A549 (cell line): ENCODE data around the gene EED. TPM values are rescaled to one million over a fixed set of nuclear protein-coding genes. Genes with fewer than 3 reads are reported as not detected.

ENCODE experiments used
- ATAC-seq, 2 experiments: fragments of 200-7000 bp in 1 of 2; fragments of >200 bp in 1 of 2; cut with Nextera tagmentation in 1 of 2; cut with Tn5 transposase in 1 of 2; 3 replicates each; pipeline versions ENCODE4 v1.8.0 to v1.9.1; 2018 to 2020; ENCODE audit warnings: mild to moderate bottlenecking in 1 of 2, moderate library complexity in 1 of 2
- CTCF ChIA-PET: fragments of 300-600 bp; sonication (Branson Sonifier 250); formaldehyde crosslinking; extraction: SDS; loops from one replicate; lab custom pipeline; 2021; ENCODE audit warnings: antibody characterized with exemption, inconsistent platforms; lab: Yijun Ruan, JAX
- POLR2A ChIA-PET: fragments of 350-600 bp; formaldehyde crosslinking; extraction: SDS; loops from one replicate; lab custom pipeline; 2021; ENCODE audit warnings: antibody characterized with exemption, inconsistent platforms; lab: Yijun Ruan, JAX
- DNase-seq, 2 experiments: peaks; one replicate each; pipeline versions ENCODE4 v3.0.0 to v3.0.0-alpha.2; 2011 to 2016; ENCODE audit warnings: low read depth in 1 of 2, low spot score in 1 of 2
- FAIRE-seq: peaks from 2 replicates; lab custom pipeline; 2011; peaks lifted over from hg19 to GRCh38; lab: Jason Lieb, UNC
- H3K27ac ChIP-seq, 2 experiments: fragments of >200 bp; sonication (Bioruptor Twin); formaldehyde crosslinking; 3 replicates each; pipeline ENCODE4 v1.5.1; 2016 to 2017
- H3K4me1 ChIP-seq: fragments of >200 bp; sonication (Bioruptor Twin); formaldehyde crosslinking; 3 replicates; pipeline ENCODE4 v1.6.1; 2016
- H3K4me2 ChIP-seq: fragments of >200 bp; sonication (Bioruptor Twin); formaldehyde crosslinking; 3 replicates; pipeline ENCODE4 v1.6.1; 2016
- H3K4me3 ChIP-seq: fragments of >200 bp; sonication (Bioruptor Twin); formaldehyde crosslinking; 3 replicates; pipeline ENCODE4 v1.5.1; 2016
- H3K9me3 ChIP-seq: fragments of >200 bp; sonication (Bioruptor Twin); formaldehyde crosslinking; 3 replicates; pipeline ENCODE4 v1.6.1; 2016
- BHLHE40 ChIP-seq: IDR thresholded peaks from 2 replicates; pipeline ENCODE4 v1.6.1; 2012; ENCODE audit warnings: low read depth, low read length, inconsistent platforms
- CBX8 ChIP-seq: fragments of 200-600 bp; sonication (generic); IDR thresholded peaks from 2 replicates; pipeline ENCODE4 v1.6.1; 2016
- EHF ChIP-seq: fragments of 250-450 bp; sonication (Bioruptor Pico); IDR thresholded peaks from 2 replicates; pipeline ENCODE4 v1.5.0; 2020; ENCODE audit warnings: mild to moderate bottlenecking
- EHMT2 ChIP-seq: fragments of 200-600 bp; sonication (generic); IDR thresholded peaks from 2 replicates; pipeline ENCODE4 v1.6.1; 2016; ENCODE audit warnings: antibody characterized with exemption, low read depth, mild to moderate bottlenecking, moderate library complexity
- ELK1 ChIP-seq: fragments of 150-350 bp; IDR thresholded peaks from 2 replicates; pipeline ENCODE4 v1.6.1; 2014; ENCODE audit warnings: low read depth, mild to moderate bottlenecking, low read length
- EP300 ChIP-seq, 2 experiments: fragments of >200 bp; sonication (Bioruptor Twin); formaldehyde crosslinking; IDR thresholded peaks; 2 replicates in 1 of 2; 3 replicates in 1 of 2; pipeline ENCODE4 v1.6.1; 2016 to 2017
- FOSB ChIP-seq: fragments of 250-450 bp; sonication (Bioruptor Pico); IDR thresholded peaks from 2 replicates; pipeline ENCODE4 v1.5.0; 2020; ENCODE audit warnings: mild to moderate bottlenecking, moderate library complexity
- GATA3 ChIP-seq: IDR thresholded peaks from 2 replicates; pipeline ENCODE4 v1.6.1; 2012; ENCODE audit warnings: borderline replicate concordance
- HEYL ChIP-seq: fragments of 250-450 bp; sonication (Bioruptor Pico); IDR thresholded peaks from 2 replicates; pipeline ENCODE4 v1.8.0; 2021; ENCODE audit warnings: mild to moderate bottlenecking, moderate library complexity
- HMGXB4 ChIP-seq: fragments of 250-450 bp; sonication (Bioruptor Pico); IDR thresholded peaks from 2 replicates; pipeline ENCODE4 v1.5.0; 2021; ENCODE audit warnings: mild to moderate bottlenecking, moderate library complexity, borderline replicate concordance
- HOXB13 ChIP-seq: fragments of 250-450 bp; sonication (Bioruptor Pico); IDR thresholded peaks from 2 replicates; pipeline ENCODE4 v1.5.0; 2020; ENCODE audit warnings: low read depth, mild to moderate bottlenecking, moderate library complexity
- HOXB5 ChIP-seq: fragments of 250-450 bp; sonication (Bioruptor Pico); IDR thresholded peaks from 2 replicates; pipeline ENCODE4 v1.5.0; 2020; ENCODE audit warnings: mild to moderate bottlenecking, moderate library complexity
- JUN ChIP-seq, 2 experiments: fragments of >200 bp; sonication (Bioruptor Twin); formaldehyde crosslinking; IDR thresholded peaks; 2 replicates in 1 of 2; 3 replicates in 1 of 2; pipeline ENCODE4 v1.6.1; 2016 to 2017
- JUNB ChIP-seq: fragments of >200 bp; sonication (Bioruptor Twin); formaldehyde crosslinking; IDR thresholded peaks from 2 replicates; pipeline ENCODE4 v1.6.1; 2016
- KDM5A ChIP-seq: fragments of 200-600 bp; sonication (generic); IDR thresholded peaks from 2 replicates; pipeline ENCODE4 v1.6.1; 2016; ENCODE audit warnings: antibody characterized with exemption, mild to moderate bottlenecking
- MYC ChIP-seq: IDR thresholded peaks from 2 replicates; pipeline ENCODE4 v1.6.1; 2012; ENCODE audit warnings: mild to moderate bottlenecking, inconsistent platforms, low read length, improper control_type of control experiment, borderline replicate concordance
- NR3C1 ChIP-seq: fragments of >200 bp; sonication (Bioruptor Twin); formaldehyde crosslinking; IDR thresholded peaks from 3 replicates; pipeline ENCODE4 v1.6.1; 2017
- PBX3 ChIP-seq: IDR thresholded peaks from 2 replicates; pipeline ENCODE4 v1.6.1; 2012
- POLR2A ChIP-seq: IDR thresholded peaks from 2 replicates; pipeline ENCODE4 v1.6.1; 2012; ENCODE audit warnings: mild to moderate bottlenecking, low read length
- POLR2AphosphoS2 ChIP-seq: conservative IDR thresholded peaks from 2 replicates; pipeline ENCODE4 v1.6.1; 2012; ENCODE audit warnings: low read length, improper control_type of control experiment, inconsistent platforms
- RARB ChIP-seq: fragments of 250-450 bp; sonication (Bioruptor Pico); IDR thresholded peaks from 2 replicates; pipeline ENCODE4 v1.8.0; 2021; ENCODE audit warnings: mild to moderate bottlenecking, moderate library complexity
- RFX5 ChIP-seq: fragments of 450-650 bp; IDR thresholded peaks from 2 replicates; pipeline ENCODE4 v1.7.1; 2014; ENCODE audit warnings: antibody characterized with exemption, mild to moderate bottlenecking, moderate library complexity
- SREBF2 ChIP-seq: fragments of 450-650 bp; IDR thresholded peaks from 2 replicates; pipeline ENCODE4 v1.6.1; 2014; ENCODE audit warnings: mild to moderate bottlenecking, moderate library complexity
- TFCP2L1 ChIP-seq: fragments of 250-450 bp; sonication (Bioruptor Pico); IDR thresholded peaks from 2 replicates; pipeline ENCODE4 v1.5.0; 2021; ENCODE audit warnings: mild to moderate bottlenecking
- TP53 ChIP-seq: fragments of 250-450 bp; sonication (Bioruptor Pico); IDR thresholded peaks from 2 replicates; pipeline ENCODE4 v1.5.0; 2021; ENCODE audit warnings: mild to moderate bottlenecking, moderate library complexity
- ZNF302 ChIP-seq: fragments of 250-450 bp; sonication (Bioruptor Pico); IDR thresholded peaks from 2 replicates; pipeline ENCODE4 v1.9.0; 2021; ENCODE audit warnings: inconsistent platforms, mild to moderate bottlenecking, moderate library complexity
- ZSCAN20 ChIP-seq: fragments of 250-450 bp; sonication (Bioruptor Pico); IDR thresholded peaks from 2 replicates; pipeline ENCODE4 v1.8.0; 2022; ENCODE audit warnings: mild to moderate bottlenecking, moderate library complexity
- WGBS: methylation state at CpG from one replicate; pipeline ENCODE4 v1.1.6; 2017; ENCODE audit errors: missing lambda C conversion rate; 5-methylcytosine and 5-hydroxymethylcytosine counted together
- polyA plus RNA-seq, 4 experiments: library from polyadenylated mRNA; depleted of rRNA in 3 of 4; stranded (reverse); fragments of >200 nt; fragmentation: RNase III in 1 of 4; extraction: RNeasy Plus Mini Kit Qiagen cat#74134 plus additional on column Dnase treatment in 1 of 4; gene quantifications; 2 replicates in 3 of 4; 3 replicates in 1 of 4; pipeline ENCODE4 v1.2.3, GENCODE V29; 2011 to 2017

The EED gene
- polyA plus RNA-seq, 2 of the 4 experiments (the other 2 are of a cell fraction): 33.0 to 43.6 TPM

GRCh38 chr11:86210898-86211297, 33.7 kb upstream of the EED start:
- Histone ChIP-seq H3K4me1 (peaks cover 10% of the 10 kb centered on the region; the same call in 2 of the 3 replicates), H3K4me2 (no peak overlapping the region), H3K9me3 (no peaks in the 10 kb centered on the region), H3K4me3 (no peak overlapping the region), H3K27ac (no peak overlapping the region)
- no peak for FAIRE-seq
- no peak for TF ChIP-seq HOXB13 (CRISPR knock-in tag)
- no peak for TF ChIP-seq TP53
- TF ChIP-seq RFX5: no peak
- TF ChIP-seq HOXB5 (CRISPR knock-in tag): no peak
- TF ChIP-seq FOSB (CRISPR knock-in tag): no peak
- TF ChIP-seq KDM5A: no peak
- no peak for TF ChIP-seq HMGXB4 (CRISPR knock-in tag)
- ChIA-PET POLR2A (no interaction called here), CTCF (interaction anchor here (0.7 to 1.6 kb wide), 2 partner anchors 13 to 165 kb away, joined by 3 to 4 read pairs; no protein-coding TSS in a partner anchor)
- WGBS: 88% methylated on average over 4 of the region's 4 CpGs
- DNase-seq: no peak
- ATAC-seq: no peak

GRCh38 chr11:86211619-86212018, 32.9 kb upstream of the EED start:
- Histone ChIP-seq H3K4me3 (no peak overlapping the region), H3K9me3 (no peaks in the 10 kb centered on the region), H3K27ac (no peak overlapping the region), H3K4me2 (no peak overlapping the region), H3K4me1 (peaks cover 10% of the 10 kb centered on the region; the same call in 2 of the 3 replicates)
- DNase-seq: no peak
- 75% methylated on average over 4 of the region's 4 CpGs for WGBS
- ChIA-PET POLR2A (interaction anchor here (1.0 kb wide), 1 partner anchor 357 kb away, joined by 3 read pairs; the partner anchor contains the start of gene CCDC83), CTCF (interaction anchor here (0.7 to 1.6 kb wide), 4 partner anchors 12 to 170 kb away, joined by 3 to 4 read pairs (median 3); no protein-coding TSS in a partner anchor)
- TF ChIP-seq PBX3 (no peak), EHMT2 (no peak), ELK1 (no peak), JUNB (no peak), SREBF2 (no peak), HMGXB4 (CRISPR knock-in tag) (no peak), HEYL (CRISPR knock-in tag) (no peak), EP300 (IDR thresholded peaks at IDR 0.05) (no peak), NR3C1 (no peak)
- no peak for FAIRE-seq
- ATAC-seq: no peak

GRCh38 chr11:86212019-86212611, 32.4 kb upstream of the EED start:
- no peak overlapping the region for H3K27ac ChIP-seq
- ATAC-seq: no peak
- TF ChIP-seq EHF (CRISPR knock-in tag): no peak
- no peak for TF ChIP-seq RFX5
- TF ChIP-seq TFCP2L1 (CRISPR knock-in tag): no peak
- TF ChIP-seq POLR2AphosphoS2: no peak
- no peak for TF ChIP-seq GATA3
- TF ChIP-seq CBX8: no peak
- TF ChIP-seq ZNF302 (CRISPR knock-in tag): no peak
- no peak for TF ChIP-seq RARB (CRISPR knock-in tag)
- TF ChIP-seq KDM5A: no peak
- no peak for TF ChIP-seq EP300 (IDR thresholded peaks at IDR 0.05)
- no peak for TF ChIP-seq JUN (IDR thresholded peaks at IDR 0.05)
- TF ChIP-seq SREBF2: no peak
- TF ChIP-seq MYC: no peak
- no peak for TF ChIP-seq BHLHE40
- TF ChIP-seq ZSCAN20 (CRISPR knock-in tag): no peak
- TF ChIP-seq FOSB (CRISPR knock-in tag): no peak
- no peak for TF ChIP-seq POLR2A
- TF ChIP-seq, all 56 proteins: peak for 0
- no peak overlapping the region for H3K4me3 ChIP-seq
- peaks cover 10% of the 10 kb centered on the region; the same call in 2 of the 3 replicates for H3K4me1 ChIP-seq
- H3K4me2 ChIP-seq: peak overlapping the region; percentile 4; the same call in 1 of the 3 replicates
- 48% methylated on average over 2 of the region's 2 CpGs for WGBS
- POLR2A ChIA-PET: interaction anchor here (1.0 kb wide), 1 partner anchor 357 kb away, joined by 3 read pairs; the partner anchor contains the start of gene CCDC83
- no peak for DNase-seq
- CTCF ChIA-PET: interaction anchor here (0.9 to 1.6 kb wide), 3 partner anchors 12 to 170 kb away, joined by 3 to 4 read pairs (median 3); no protein-coding TSS in a partner anchor
- no peak for FAIRE-seq
- no peaks in the 10 kb centered on the region for H3K9me3 ChIP-seq
